Aorta (tissue), 5 donors: ENCODE results near the gene UXS1. TPM values are rescaled to one million over a fixed set of nuclear protein-coding genes. Genes with fewer than 3 reads are reported as not detected.
"Not testable (repeated sequence)": the region's sequence is repeated elsewhere in the genome, so short reads cannot be mapped to it uniquely, and the experiment has no call there.

ENCODE experiments used
- ATAC-seq: fragments of 200-7000 bp; cut with Tn5 transposase; one replicate; pipeline ENCODE4 v1.9.1; 2022; ENCODE audit warnings: moderate library complexity; ENCODE audit not compliant: low FRiP score
- DNase-seq, 2 donors: peaks; one replicate each; pipeline ENCODE4 v3.0.0-alpha.2; 2020
- H3K27ac ChIP-seq, 2 donors: one replicate each; pipeline ENCODE4 v1.5.1; 2013; ENCODE audit warnings: low read length in 2 of 2, mild to moderate bottlenecking in 2 of 2, moderate library complexity in 2 of 2, control low read depth in 1 of 2, inconsistent platforms in 1 of 2, low read depth in 1 of 2
- H3K27me3 ChIP-seq, 2 donors: one replicate each; pipeline ENCODE4 v1.6.1; 2013; ENCODE audit warnings: control low read depth in 1 of 2, low read length in 1 of 2, mild to moderate bottlenecking in 1 of 2, moderate library complexity in 1 of 2; ENCODE audit not compliant: insufficient read depth in 2 of 2, control insufficient read depth in 1 of 2
- H3K36me3 ChIP-seq, 2 donors: one replicate each; pipeline ENCODE4 v1.6.1; 2013; ENCODE audit warnings: control low read depth in 1 of 2, low read length in 1 of 2, mild to moderate bottlenecking in 1 of 2; ENCODE audit not compliant: insufficient read depth in 2 of 2, control insufficient read depth in 1 of 2
- H3K4me1 ChIP-seq, 2 donors: one replicate each; pipeline ENCODE4 v1.6.1; 2013; ENCODE audit warnings: low read length in 2 of 2, control low read depth in 1 of 2, mild to moderate bottlenecking in 1 of 2, moderate library complexity in 1 of 2; ENCODE audit not compliant: insufficient read depth in 2 of 2, control insufficient read depth in 1 of 2
- H3K4me3 ChIP-seq, 2 donors: one replicate each; pipeline ENCODE4 v1.5.1; 2013; ENCODE audit warnings: low read length in 2 of 2, control low read depth in 1 of 2, mild to moderate bottlenecking in 1 of 2
- H3K9me3 ChIP-seq: one replicate; pipeline ENCODE4 v1.6.1; 2013; ENCODE audit warnings: mild to moderate bottlenecking, low read length; ENCODE audit not compliant: control insufficient read depth
- WGBS, 2 donors: extraction: QIAGEN DNeasy Blood & Tissue Kit; methylation state at CpG; one replicate each; pipeline ENCODE4 v1.1.7; 2013; 5-methylcytosine and 5-hydroxymethylcytosine counted together
- intact Hi-C, 2 donors: fragments of 100-400 bp; cut with DNase I; formaldehyde crosslinking; loops; one replicate each; pipeline versions ENCODE4 v1.14.2 to v1.15.0; 2022
- polyA plus RNA-seq, 2 donors: library from polyadenylated mRNA; stranded (reverse); fragments of 200-250 nt; gene quantifications; one replicate each; pipeline ENCODE4 v1.2.3, GENCODE V29; 2013
- total RNA-seq, 2 donors: library from RNA; stranded (reverse); fragmentation: NEBNext Ultra II Directional; extraction: Animal tissue kit (Norgen Biotek cat#: 25700); gene quantifications; one replicate each; pipeline ENCODE4 v1.2.1, GENCODE V29; 2021
- donor health status: healthy with polysubstance abuse.
- donor health status: Bipolar disorder and iron deficiency.
- donor health status: DM: no; HTN: no; CAD: no.
- donor health status: DM: no; HTN: no; CAD: no.
- donor health status: DM: yes; HTN: yes; CAD: no.

The UXS1 gene
- total and polyA plus RNA-seq, 4 donors: 10.5 to 29.3 (median 16.5) TPM

- H3K36me3 ChIP-seq, ATAC-seq, H3K27me3 ChIP-seq, H3K4me3 ChIP-seq, H3K27ac ChIP-seq, H3K4me1 ChIP-seq, H3K9me3 ChIP-seq, intact Hi-C loops, DNase-seq: not testable (repeated sequence)
- 88 to 90% methylated on average over 2 to 6 of the region's 8 CpGs for WGBS, 2 donors
Observed at GRCh38 chr2:106219157-106219556, 25.1 kb upstream of the UXS1 start.

DNA sequence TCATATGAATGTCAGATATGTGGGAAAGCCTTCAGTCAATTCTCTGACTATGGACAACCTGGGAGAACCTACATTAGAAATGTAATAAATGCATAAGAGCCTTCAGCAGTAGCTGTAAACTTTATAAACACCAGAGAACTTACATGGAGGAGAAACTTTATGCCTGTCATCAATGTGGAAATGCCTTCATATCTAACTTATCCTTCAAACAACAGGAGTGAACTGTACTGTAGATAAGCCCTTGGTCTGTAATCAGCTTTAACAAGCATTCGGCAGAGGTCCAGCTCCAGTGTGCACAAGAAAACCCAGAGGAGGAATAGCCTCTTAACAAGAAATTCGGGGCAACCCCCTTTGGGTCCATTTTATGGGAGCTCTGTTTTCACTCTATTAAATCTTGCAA is 14.8 kb upstream of the UXS1 start:
- 8 to 12% methylated on average over 2 of the region's 2 CpGs for WGBS, 2 donors

DNA sequence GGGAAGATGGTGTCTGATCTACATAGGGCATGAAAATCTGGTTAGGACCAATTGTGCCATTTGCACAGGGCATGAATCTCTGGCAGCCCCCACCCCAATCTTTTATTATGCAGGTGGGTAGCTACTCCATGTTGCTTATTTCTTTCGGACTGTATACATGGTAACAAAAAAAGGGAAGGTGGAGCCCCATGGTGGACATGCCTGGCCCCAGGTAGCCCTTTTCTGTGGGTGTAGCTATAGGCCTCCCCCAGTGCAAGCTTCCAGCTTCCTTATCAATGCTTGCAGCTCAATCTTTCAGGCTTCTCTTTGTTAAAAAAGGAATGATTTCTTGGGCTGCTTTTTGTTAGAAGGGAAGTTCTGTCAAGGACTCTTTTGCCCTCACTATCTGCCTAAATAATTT is 14.3 kb upstream of the UXS1 start:
- Histone ChIP-seq H3K27me3 (no peaks in the 10 kb centered on the region), H3K9me3 (peaks cover 3% of the 10 kb centered on the region), H3K4me3 (no peak overlapping the region), H3K4me1 (no peaks in the 10 kb centered on the region), H3K36me3 (no peaks in the 10 kb centered on the region), H3K27ac (no peak overlapping the region)
- intact Hi-C loops: no loop called here
- no peak for ATAC-seq
- DNase-seq: no peak
- WGBS, 2 donors: 95 to 100% methylated on average over 1 of the region's 1 CpG

More for the DNA sequence above, 14.8 kb upstream of the UXS1 start:
- Histone ChIP-seq H3K9me3 (peaks cover 3% of the 10 kb centered on the region), H3K27ac (no peak overlapping the region), H3K36me3 (no peaks in the 10 kb centered on the region), H3K4me1 (no peaks in the 10 kb centered on the region), H3K4me3 (no peak overlapping the region), H3K27me3 (no peaks in the 10 kb centered on the region)
- DNase-seq: no peak
- ATAC-seq: no peak
- intact Hi-C loops: no loop called here

DNA sequence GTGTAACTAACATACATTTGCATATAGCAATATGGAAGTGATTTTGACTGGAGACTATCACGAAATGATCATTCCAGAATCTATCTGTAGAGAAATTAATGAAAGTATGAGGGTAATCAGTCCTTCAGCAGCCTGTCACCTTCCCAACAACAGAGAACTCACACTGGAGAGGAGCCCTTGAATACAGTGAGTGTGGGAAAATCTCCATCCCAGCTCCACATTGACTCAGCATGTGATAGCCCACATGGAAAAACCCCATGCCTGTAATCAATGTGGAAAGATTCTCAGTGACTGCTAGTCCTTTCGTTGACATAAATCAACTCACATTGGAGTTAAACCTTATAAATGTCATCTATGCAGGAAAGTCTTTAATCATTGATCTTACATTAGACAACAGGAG is 13.1 kb upstream of the UXS1 start:
- WGBS, 2 donors: 94 to 97% methylated on average over 2 of the region's 2 CpGs
- H3K4me1 ChIP-seq: no peaks in the 10 kb centered on the region
- intact Hi-C loops: no loop called here
- no peaks in the 10 kb centered on the region for H3K27me3 ChIP-seq
- H3K27ac ChIP-seq: no peak overlapping the region
- no peak overlapping the region for H3K4me3 ChIP-seq
- DNase-seq (no peak), ATAC-seq (no peak)
- no peaks in the 10 kb centered on the region for H3K36me3 ChIP-seq
- H3K9me3 ChIP-seq: peaks cover 3% of the 10 kb centered on the region

GRCh38 chr2:106205488-106205887 is 11.4 kb upstream of the UXS1 start:
- no peak for ATAC-seq
- Histone ChIP-seq H3K9me3 (peaks cover 3% of the 10 kb centered on the region), H3K4me3 (no peak overlapping the region), H3K4me1 (no peaks in the 10 kb centered on the region), H3K36me3 (peaks cover 0 to 2% of the 10 kb centered on the region in 2 donors), H3K27ac (no peak overlapping the region), H3K27me3 (no peaks in the 10 kb centered on the region)
- 86 to 87% methylated on average over 4 to 5 of the region's 5 CpGs for whole genome bisulfite sequencing, 2 donors
- DNase-seq: no peak
- intact Hi-C loops: no loop called here

DNA sequence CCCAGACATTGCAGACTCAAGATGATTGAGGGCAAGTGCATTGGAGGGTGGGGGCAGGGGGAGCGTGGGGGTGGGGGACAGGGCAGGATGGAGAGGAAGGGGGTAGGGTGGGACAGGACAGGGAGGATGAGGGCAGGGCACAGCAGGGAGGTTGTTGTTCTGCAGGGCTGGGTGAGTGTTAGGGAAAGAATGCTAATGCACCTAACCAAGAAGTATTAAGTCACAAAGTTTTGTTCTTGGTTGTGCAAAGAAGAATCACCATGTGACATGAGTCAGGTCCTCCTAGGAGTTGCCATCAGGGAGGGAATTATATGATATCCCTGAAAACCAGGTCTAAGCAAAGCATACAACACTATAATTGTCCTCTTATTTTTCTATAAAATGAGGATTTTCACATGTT is 10.4 kb upstream of the UXS1 start:
- H3K4me3 ChIP-seq, intact Hi-C loops, H3K9me3 ChIP-seq, H3K27ac ChIP-seq, DNase-seq, ATAC-seq, H3K27me3 ChIP-seq, H3K4me1 ChIP-seq, H3K36me3 ChIP-seq: not testable (repeated sequence)
- WGBS, 2 donors: 75 to 84% methylated on average over 1 of the region's 1 CpG

DNA sequence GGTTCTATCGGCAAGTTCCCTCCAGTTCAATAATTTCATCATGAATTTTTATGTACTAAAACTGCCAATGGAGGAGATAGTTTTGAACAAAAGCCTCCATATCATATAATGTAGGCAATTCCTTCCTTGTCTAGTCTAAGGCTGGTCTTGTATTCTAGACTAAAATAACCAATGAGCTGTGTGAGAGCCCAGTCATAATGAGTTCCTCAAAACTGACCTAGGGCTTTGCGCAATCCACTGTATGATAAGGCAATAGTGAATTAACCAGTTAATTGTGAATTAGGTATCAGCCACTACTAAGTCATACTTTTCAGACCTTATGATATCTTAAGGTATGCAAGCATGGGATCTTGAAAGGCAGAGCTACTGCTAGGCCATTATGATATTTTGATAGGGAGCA is 7.6 kb upstream of the UXS1 start:
- intact Hi-C loops: no loop called here
- WGBS, 2 donors: 95 to 97% methylated on average over 2 of the region's 2 CpGs
- DNase-seq (no peak), ATAC-seq (no peak)
- Histone ChIP-seq H3K4me1 (peaks cover 0 to 4% of the 10 kb centered on the region in 2 donors), H3K27ac (no peak overlapping the region), H3K4me3 (no peak overlapping the region), H3K36me3 (peaks cover 0 to 2% of the 10 kb centered on the region in 2 donors), H3K9me3 (no peaks in the 10 kb centered on the region), H3K27me3 (no peaks in the 10 kb centered on the region)

DNA sequence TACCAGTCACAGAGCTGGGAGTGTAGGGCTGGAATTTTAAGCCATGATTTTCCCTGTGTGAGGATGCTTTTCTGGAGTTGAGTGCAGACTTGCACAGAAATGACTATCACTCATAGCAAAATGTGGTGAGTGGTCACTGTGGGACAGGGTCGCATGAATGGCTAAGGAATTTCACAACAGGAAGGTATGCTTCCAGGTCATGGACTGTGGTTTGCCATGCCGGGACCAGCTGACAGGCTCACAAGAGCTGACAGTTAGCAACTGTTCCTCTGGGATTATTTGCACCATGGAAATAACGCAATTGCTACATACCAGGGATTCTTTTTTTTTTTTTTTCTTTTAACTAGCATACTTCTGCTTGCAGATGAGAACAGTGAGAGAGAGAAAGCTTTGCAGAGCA is 3.8 kb upstream of the UXS1 start:
- Histone ChIP-seq H3K27me3 (no peaks in the 10 kb centered on the region), H3K9me3 (no peaks in the 10 kb centered on the region), H3K27ac (peak overlapping the region in 1 of 2 donors; percentile 39), H3K4me1 (peaks cover 0 to 4% of the 10 kb centered on the region in 2 donors), H3K36me3 (peaks cover 0 to 2% of the 10 kb centered on the region in 2 donors), H3K4me3 (no peak overlapping the region)
- 0 to 4% methylated on average over 3 of the region's 3 CpGs for WGBS, 2 donors
- ATAC-seq: no peak
- DNase-seq: no peak
- intact Hi-C loops: no loop called here

- DNase-seq (no peak), ATAC-seq (no peak)
- WGBS, 2 donors: 82 to 86% methylated on average over 6 of the region's 6 CpGs
- Histone ChIP-seq H3K4me1 (peaks cover 0 to 4% of the 10 kb centered on the region in 2 donors), H3K36me3 (peaks cover 0 to under 1% of the 10 kb centered on the region in 2 donors), H3K27me3 (no peaks in the 10 kb centered on the region), H3K4me3 (no peak overlapping the region), H3K27ac (no peak overlapping the region), H3K9me3 (no peaks in the 10 kb centered on the region)
- intact Hi-C loops: no loop called here
Observed at GRCh38 chr2:106195981-106196380, 1.9 kb upstream of the UXS1 start.
